Epidermal melanocyte (primary cell): ENCODE results near the gene STS.

ENCODE experiments used
- DNase-seq: peaks from one replicate; pipeline ENCODE4 v3.0.0; 2011; ENCODE audit warnings: low spot score; ENCODE audit not compliant: insufficient read length

Gene STS

GRCh38 chrX:7139202-7140081 is 8.1 kb upstream of the STS start:
- no peak for DNase-seq

- DNase-seq, result no peak
Observed at GRCh38 chrX:7143076-7143475, 4.4 kb upstream of the STS start.

GRCh38 chrX:7143941-7144525 is 3.5 kb upstream of the STS start:
- DNase-seq, result no peak

- DNase-seq, result no peak
Observed at GRCh38 chrX:7145454-7145853, 2.1 kb upstream of the STS start.

GRCh38 chrX:7146020-7146702 is 1.4 kb upstream of the STS start:
- no peak for DNase-seq

- no peak for DNase-seq
Observed at GRCh38 chrX:7146703-7147412, 654 bp upstream of the STS start.

- DNase-seq, result peak; percentile 55
Observed at GRCh38 chrX:7147978-7148854, 704 bp downstream of the STS start, which contains the start of gene PUDP. PUDP (minus strand) TSS chrX:7148153; CDS start chrX:7148113, 40 bp downstream.

GRCh38 chrX:7149411-7149810 is 1.9 kb downstream of the STS start:
- DNase-seq, result no peak

GRCh38 chrX:7153231-7153630 is 5.7 kb downstream of the STS start:
- DNase-seq, result no peak

GRCh38 chrX:7154041-7154597 is 6.6 kb downstream of the STS start:
- DNase-seq, result no peak

- DNase-seq, result no peak
Observed at GRCh38 chrX:7155163-7155562, 7.7 kb downstream of the STS start.

- no peak for DNase-seq
Observed at GRCh38 chrX:7156879-7157278, 9.4 kb downstream of the STS start.

GRCh38 chrX:7158468-7158990 is 11.0 kb downstream of the STS start:
- DNase-seq, result no peak

GRCh38 chrX:7159149-7159861 is 11.8 kb downstream of the STS start:
- no peak for DNase-seq

- no peak for DNase-seq
Observed at GRCh38 chrX:7163146-7163677, 15.7 kb downstream of the STS start.

- DNase-seq, result no peak
Observed at GRCh38 chrX:7164174-7164573, 16.7 kb downstream of the STS start.

- no peak for DNase-seq
Observed at GRCh38 chrX:7168371-7168770, 20.9 kb downstream of the STS start.

GRCh38 chrX:7169627-7170026 is 22.1 kb downstream of the STS start:
- no peak for DNase-seq

- no peak for DNase-seq
Observed at GRCh38 chrX:7170898-7171297, 23.4 kb downstream of the STS start.
